Bone marrow (tissue), 2 donors: Measurements from ENCODE around the gene HELQ.
A peak's percentile ranks its signal among the peaks of the same experiment; 100 is the strongest.
"Not testable (repeated sequence)": the region's sequence is repeated elsewhere in the genome, so short reads cannot be mapped to it uniquely, and the experiment has no call there.

ENCODE experiments used
- DNase-seq, 2 donors: peaks; one replicate each; lab custom pipeline; 2025; lab: John Stamatoyannopoulos, UW

The HELQ gene

DNA sequence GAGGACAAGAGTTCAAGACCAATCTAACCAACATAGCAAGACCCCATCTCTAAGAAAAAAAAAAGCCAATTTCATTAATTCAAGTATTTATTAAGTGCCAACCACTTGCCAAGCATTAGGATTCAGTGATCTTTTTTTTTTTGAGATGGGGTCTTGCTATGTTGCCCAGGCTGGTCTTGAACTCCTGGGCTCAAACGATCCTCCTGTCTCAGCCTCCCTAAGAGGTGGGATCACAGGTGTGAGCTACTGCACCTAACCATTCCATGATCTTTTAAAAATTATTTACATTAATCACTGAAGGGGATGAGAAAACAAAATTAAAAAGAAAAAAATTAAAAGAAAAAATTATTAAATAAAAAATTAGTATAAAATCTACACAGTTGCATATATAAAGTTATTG, 24.4 kb downstream of the HELQ start:
- no peak for DNase-seq

DNA sequence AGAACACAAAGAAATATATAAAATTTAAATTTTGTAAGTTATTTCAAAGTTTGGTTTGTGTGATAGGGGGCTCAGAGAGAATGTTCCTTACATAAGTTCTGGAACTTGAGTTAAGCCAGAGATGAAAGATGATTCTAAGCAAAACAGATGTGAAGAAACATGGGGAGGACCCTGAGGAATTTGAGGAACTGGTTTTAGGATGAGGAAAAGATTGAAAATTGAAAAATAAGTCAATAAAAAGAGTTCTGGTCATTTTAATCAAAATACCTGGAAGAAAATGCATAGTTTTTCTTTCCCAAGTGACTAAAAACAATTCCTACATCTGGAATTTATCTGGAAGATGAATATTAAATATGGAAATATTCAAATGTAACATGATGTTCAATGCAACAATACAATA, 37.4 kb downstream of the HELQ start:
- no peak for DNase-seq

DNA sequence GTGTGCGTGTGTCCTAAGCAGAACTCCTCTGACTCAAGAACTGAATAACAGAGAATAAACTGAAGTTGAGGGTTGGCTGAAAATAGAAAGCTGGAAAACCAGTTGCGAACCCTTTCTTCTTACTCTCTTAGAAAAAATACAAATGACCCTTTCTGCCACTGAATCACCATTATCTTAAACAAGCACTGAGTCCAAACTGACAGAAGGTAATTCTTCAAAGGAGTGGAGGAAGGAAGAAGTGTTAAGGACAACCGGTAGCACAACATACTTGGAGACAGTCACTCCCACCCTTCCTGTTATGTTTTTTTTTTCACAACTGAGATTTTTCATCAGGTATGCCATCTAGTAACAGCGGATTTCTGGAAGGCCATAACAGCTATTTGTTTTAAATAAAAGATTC, 38.1 kb downstream of the HELQ start:
- no peak for DNase-seq

DNA sequence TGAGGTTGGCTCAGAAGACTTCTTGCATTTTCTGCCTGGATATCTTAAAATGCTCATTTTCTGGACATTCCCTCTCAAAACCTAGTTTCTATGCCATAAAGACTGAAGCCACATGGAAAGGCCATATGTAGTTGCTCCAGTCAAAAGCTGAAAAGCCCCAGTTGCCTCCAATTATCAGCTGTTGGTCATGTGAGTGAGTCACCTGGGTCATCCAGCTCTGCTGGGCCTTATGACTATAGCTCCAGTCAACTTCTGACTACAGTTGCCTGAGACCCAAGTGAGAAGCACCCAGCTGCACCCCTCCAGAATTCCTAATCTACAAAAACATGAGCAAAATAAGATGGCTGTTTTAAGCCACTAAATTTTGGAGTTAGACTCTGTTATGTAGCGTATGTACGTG, 41.9 kb downstream of the HELQ start:
- DNase-seq = no peak

- DNase-seq = no peak
Observed at GRCh38 chr4:83408908-83409307, 46.7 kb downstream of the HELQ start.

GRCh38 chr4:83405844-83406816, 49.5 kb downstream of the HELQ start:
- no peak for DNase-seq

DNA sequence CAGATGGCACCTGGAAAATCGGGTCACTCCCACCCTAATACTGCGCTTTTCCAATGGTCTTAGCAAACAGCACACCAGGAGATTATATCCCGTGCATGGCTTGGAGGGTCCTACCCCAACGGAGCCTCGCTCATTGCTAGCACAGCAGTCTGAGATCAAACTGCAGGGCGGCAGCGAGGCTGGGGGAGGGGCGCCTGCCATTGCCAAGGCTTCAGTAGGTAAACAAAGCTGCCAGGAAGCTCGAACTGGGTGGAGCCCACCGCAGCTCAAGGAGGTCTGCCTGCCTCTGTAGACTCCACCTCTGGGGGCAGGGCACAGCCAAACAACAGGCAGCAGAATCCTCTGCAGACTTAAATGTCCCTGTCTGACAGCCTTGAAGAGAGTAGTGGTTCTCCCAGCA, 57.5 kb downstream of the HELQ start:
- DNase-seq = not testable (repeated sequence)

DNA sequence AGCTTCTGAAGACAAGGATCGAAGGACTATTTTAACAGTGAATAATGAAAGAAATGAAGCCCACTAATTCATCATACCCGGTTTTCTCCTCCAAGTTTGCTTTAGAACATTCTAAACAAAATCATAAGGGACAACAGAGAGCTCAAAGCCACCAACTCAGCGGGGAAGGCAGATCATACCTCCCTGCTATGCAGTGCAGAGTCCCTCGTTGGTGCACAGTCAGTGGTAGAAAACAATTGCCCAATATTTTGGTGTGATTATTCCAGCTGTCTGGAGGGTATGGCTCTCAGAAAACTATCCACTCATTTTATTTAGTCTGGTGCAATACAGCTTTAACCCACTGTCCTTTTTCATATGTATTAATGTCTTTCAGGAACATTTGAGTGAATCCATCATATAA, 61.7 kb downstream of the HELQ start:
- no peak for DNase-seq

DNA sequence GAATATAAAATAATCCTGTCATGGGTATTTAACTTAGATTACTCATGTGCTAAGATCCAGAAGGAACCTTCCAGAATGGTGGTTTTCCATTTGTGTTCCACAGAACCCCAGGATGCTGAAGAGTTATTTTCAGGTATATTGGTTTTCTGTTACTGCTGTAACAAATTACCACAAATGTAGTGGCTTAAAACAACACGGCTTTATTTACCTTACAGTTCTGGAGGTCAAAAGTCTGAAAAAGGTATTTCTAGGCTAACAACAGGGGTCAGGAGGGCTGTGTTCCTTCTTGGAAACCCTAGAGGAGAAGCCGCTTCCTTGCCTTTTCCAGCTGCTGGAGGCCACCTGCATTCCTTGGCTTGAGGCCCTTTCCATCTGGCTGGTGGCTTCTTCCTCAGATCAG, 63.1 kb downstream of the HELQ start:
- DNase-seq = no peak

DNA sequence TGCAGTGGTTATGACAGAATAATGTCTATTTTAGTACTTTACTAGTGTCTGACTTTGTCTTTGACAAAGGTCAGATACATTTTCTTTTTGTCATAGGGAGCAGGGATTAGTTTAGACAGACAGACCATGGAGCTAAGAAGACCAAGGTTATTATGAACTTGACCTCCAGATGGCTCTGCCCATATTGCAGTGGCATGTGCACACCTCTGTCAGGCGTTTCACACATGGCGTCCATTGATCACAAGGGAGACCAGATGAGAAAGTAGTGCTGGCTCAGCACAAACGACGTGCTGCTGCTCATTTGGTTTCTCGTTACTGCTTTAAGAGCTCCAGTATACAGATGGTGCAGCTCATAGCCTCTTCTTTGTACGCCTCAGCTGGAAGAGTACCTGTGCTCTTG, 64.7 kb downstream of the HELQ start:
- DNase-seq = no peak

DNA sequence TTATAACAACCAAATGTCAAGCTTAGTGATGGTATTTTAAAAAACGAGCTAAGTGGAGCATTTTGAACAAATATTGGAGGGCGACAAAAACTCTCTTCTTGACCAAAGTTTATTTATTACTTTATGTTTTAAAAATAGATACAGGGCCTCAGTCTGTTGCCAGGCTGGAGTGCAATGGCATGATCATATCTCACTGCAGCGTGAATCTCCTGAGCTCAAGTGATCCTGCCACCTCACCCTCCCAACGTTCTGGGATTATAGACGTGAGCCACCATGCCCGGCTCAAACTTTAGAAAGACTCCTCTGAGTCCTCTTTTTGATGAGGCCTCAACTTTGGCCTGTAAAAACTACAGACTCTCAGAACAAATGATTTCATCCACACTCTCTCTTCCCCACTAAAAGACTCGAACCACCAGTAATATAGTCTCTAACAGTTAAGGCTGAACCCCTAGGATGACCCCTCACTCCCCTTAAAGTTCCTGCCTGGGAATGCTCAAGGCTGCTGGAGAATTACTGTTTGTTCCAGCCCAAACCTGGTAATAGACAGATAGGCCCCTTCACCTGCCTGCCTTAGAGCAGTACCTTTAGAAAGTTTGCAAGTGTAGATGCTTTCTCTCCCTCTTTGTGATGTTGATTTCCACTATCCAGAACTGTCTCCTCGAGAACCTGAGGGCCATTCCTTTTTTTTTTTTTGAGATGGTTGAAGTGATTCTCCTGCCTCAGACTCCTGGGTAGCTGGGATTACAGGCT, 65.7 kb downstream of the HELQ start:
- no peak for DNase-seq

DNA sequence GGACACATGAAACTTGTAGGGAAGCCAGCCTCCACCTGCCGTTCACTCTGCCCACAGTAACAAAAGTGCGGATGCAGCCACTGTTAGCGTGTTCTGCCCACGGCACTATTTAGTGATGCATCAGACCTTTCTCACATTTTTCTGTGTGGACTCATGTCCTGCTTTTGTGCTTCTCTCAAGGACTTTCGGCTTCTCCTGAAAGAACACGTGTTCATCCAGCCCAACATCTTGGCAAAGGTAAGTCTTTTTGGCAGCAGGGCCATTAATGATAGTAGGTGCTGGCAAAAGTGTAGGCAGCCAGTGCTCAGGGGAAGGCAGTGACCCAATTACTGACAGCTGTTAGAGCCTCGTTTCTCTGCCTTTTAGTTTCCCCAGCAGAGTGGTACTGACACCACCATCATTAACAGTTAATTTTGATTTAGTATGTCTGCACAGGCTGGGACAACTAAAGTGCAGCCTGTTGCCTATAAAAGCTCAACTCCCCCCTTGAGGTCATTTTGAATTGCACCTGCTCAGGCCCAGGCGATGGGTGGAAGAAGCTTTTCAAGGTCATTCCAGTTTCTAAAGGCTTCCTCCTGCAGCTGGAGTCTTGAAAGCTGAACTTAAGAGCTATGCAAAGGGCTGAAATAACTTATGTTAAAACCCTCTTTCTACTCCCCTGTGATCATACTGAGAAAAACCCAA, 66.4 kb downstream of the HELQ start:
- DNase-seq = no peak

- peak in 1 of 2 donors; percentile 46 for DNase-seq
Observed at GRCh38 chr4:83388313-83388676, 67.3 kb downstream of the HELQ start.

DNA sequence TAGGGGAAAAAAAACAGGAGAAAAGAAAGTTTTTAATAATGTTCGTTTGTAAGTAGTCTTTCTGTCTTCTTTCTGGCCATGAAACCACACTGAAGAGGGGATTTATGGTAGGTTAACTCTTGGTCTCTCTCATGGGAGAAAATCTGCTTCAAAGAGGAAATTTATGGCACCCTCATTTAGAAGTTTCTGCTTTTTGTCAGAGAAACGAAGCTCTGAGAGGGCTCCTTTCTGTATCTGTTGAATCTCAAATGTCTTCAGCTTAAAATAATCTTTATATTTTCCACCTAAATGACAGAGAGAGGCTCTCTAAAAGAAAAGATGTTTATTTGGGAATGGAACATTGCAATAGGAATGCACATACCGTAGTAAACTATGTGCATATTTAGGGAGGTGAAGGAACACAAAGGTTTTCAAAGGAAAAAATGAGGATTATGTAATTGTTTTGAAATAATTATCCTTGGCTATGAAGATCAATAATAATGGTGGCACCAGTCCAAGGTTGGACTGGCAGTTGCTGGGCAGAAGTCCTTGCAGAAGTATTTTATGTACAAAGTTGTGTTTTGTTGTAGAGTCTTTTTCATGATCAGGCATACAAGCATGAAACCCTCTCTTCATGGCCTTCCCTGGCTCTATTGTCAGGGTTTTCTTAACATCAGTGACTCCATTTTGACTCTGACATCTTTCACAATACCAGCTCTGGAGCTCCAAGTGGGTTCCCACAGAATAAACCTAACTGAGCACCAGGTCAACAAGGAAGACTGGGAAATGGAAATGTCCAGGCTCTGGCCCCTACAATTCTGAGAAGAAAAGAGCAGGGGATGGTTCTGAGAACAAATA, 67.9 kb downstream of the HELQ start:
- no peak for DNase-seq

- no peak for DNase-seq
Observed at GRCh38 chr4:83387012-83387411, 68.6 kb downstream of the HELQ start.

DNA sequence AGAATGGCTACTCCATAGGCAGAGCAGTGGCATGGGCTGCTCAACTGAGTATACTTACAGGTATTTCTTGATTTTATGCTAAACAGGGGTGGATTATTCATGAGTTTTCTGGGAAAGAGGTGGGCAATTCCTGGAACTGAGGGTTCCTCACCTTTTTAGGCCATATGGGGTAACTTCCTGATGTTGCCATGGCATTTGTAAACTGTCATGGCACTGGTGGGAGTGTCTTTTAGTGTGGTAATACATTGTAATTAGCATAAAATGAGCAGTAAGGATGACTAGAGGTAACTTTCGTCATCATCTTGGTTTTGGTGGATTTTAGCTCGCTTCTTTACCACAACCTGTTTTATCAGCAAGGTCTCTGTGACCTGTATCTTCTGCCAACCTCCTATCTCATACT, 72.8 kb downstream of the HELQ start:
- no peak for DNase-seq

DNA sequence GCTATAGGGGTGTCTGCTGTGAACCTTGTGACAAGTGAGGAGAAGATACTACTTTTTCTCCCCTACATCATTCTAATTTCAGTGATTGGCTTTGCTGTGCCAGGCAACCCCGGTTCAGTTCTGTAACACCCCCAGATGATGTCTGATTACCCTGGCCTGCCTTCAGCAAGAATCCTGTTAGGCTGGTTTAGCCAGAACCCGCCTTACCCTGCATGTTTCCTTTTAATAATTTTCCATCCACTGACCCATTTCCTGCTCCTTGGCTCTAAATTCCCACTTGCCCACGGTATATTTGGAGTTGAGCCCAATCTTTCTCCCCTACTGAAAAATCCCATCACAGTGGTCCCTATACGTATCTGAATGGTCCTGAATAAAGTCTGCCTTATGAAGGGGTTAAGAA, 74.5 kb downstream of the HELQ start:
- DNase-seq = no peak

DNA sequence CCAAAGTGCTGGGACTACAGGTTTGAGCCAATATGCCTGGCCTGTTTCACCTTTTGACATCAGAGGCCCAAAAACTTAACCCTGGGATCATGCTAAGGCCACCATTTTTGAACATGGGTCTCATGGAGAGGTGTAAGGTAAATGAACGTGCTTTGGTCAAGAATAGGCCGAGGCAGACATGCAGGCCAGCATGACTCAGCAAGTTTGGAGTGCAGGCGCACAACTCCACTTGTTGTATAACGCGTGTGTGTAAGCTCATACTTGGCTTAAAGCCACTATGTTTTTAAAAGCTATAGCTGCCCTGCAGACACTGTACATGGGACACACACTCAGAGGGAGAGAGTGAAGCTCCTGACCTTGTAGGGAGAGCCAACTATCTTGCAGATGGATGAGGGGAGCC, 77.2 kb downstream of the HELQ start:
- no peak for DNase-seq

DNA sequence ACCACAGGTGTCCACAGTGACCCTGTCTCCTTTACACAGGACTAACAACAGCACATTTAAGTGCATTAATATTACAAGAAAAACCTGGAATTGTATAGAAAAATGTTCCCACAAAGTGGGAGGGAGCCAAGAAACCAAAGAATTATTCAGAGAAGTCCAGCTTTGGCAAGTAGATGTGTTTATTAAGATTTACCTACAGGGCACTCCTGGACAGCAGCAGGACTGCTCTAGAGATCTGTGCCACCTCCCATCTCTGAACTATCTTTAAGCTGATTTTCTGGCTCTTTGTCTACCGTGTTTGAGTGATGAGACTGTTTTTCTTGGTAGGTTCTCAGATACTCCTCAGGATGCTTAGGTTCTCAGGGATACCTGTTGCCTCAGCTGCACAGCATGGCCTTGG, 82.7 kb downstream of the HELQ start:
- no peak for DNase-seq

DNA sequence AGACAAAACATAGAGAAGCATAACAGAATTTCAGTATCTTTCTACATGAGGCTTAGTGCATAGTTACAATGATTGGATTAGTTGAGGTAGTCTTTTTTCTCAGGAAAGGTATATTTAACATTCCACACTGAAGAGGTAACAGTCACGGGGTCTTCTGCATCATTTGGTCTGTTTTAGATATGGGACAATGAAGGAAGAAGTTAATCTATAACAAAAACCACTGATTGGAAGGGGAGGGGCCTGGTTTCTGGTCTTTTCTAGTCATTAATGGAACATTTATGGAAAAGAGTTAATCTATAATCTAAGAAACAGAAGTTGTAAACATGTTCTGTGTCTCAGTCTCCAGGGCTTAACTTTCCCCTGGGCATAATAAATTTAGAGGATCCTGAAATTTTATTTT, 83.7 kb downstream of the HELQ start:
- DNase-seq = no peak

- DNase-seq = no peak
Observed at GRCh38 chr4:83371235-83371634, 84.4 kb downstream of the HELQ start.

- DNase-seq = peak in 1 of 2 donors; percentile 42
Observed at GRCh38 chr4:83370640-83370906, 85.0 kb downstream of the HELQ start.
